ENCODE data around the gene GPR155.
"Not testable (repeated sequence)": the region's sequence is repeated elsewhere in the genome, so short reads cannot be mapped to it uniquely, and the experiment has no call there.

Gene GPR155

DNA sequence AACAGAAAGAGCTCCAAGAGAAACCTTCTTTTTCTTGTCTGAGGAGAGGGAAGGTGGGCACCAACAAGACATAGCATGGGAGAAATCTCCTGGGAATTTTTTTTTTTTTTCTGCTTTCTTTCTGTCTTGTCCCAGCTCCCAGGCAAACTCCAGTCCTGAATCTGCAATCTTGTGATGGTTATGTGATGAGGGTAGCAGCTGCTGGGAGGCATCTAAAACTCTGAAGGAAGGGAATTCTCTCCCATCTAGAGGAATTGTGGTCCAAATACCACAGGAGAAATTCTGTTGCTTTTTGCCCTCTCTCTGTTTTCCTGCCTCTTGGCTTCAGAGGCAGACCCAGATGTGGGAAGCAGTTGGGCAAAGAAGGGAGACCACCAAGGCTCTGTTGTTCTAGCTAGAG is 74.6 kb downstream of the GPR155 start:
- H3K4me3 ChIP-seq (ENCODE audit: low read depth, low read length), result no peak overlapping the region
- no peak for DNase-seq (ENCODE audit: low read depth)
- TF ChIP-seq, protein P1, sequence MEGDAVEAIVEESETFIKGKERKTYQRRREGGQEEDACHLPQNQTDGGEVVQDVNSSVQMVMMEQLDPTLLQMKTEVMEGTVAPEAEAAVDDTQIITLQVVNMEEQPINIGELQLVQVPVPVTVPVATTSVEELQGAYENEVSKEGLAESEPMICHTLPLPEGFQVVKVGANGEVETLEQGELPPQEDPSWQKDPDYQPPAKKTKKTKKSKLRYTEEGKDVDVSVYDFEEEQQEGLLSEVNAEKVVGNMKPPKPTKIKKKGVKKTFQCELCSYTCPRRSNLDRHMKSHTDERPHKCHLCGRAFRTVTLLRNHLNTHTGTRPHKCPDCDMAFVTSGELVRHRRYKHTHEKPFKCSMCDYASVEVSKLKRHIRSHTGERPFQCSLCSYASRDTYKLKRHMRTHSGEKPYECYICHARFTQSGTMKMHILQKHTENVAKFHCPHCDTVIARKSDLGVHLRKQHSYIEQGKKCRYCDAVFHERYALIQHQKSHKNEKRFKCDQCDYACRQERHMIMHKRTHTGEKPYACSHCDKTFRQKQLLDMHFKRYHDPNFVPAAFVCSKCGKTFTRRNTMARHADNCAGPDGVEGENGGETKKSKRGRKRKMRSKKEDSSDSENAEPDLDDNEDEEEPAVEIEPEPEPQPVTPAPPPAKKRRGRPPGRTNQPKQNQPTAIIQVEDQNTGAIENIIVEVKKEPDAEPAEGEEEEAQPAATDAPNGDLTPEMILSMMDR (IDR thresholded peaks at IDR 0.05; ENCODE audit: low read depth, low read length, missing control alignments), result no peak

DNA sequence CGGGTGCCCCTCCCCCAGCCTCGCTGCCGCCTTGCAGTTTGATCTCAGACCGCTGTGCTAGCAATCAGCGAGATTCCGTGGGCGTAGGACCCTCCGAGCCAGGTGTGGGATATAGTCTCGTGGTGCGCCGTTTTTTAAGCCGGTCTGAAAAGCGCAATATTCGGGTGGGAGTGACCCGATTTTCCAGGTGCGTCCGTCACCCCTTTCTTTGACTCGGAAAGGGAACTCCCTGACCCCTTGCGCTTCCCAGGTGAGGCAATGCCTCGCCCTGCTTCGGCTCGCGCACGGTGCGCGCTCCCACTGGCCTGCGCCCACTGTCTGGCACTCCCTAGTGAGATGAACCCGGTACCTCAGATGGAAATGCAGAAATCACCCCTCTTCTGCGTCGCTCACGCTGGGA is 76.8 kb downstream of the GPR155 start:
- not testable (repeated sequence) for DNase-seq (ENCODE audit: low read depth); H3K4me3 ChIP-seq (ENCODE audit: low read depth, low read length)

DNA sequence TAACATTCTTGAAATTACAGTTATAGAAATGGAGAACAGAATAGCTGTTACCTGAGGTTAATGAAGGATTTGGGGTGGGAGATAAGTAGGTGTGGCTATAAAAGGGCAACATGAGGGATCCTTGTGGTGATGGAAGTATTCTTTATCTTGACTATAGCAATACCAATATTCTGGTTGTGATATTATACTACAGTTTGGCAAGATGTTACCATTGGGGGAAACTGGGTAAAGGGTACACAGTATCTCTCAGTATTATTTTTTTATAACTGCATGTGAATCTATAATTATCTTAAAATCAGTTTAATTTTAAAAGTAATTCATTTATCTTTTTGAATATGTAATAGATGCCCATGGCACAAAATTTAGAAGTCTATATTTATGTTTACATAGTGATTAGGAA is 83.2 kb downstream of the GPR155 start:
- TF ChIP-seq, protein P1 (IDR thresholded peaks at IDR 0.05; ENCODE audit: low read depth, low read length, missing control alignments), result no peak
- H3K4me3 ChIP-seq (ENCODE audit: low read depth, low read length), result no peak overlapping the region
- no peak for DNase-seq (ENCODE audit: low read depth)

DNA sequence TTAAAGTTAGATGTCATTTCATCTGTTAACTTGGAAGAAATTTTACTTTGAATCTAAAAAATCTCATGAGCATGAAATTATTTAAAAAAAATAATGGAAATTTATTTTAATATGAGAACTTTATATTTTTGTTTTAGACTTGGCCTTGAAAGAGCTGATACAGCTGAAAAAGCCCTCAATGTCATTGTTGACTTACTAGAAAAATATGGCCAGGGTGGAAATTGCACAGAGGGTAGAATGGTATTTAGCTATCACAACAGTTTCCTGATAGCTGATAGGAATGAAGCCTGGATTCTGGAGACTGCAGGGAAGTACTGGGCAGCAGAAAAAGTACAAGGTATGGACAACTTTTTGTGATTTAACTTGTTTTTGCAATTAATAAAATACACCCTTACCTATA is 86.0 kb downstream of the GPR155 start:
- TF ChIP-seq, protein P1 (IDR thresholded peaks at IDR 0.05; ENCODE audit: low read depth, low read length, missing control alignments), result no peak
- H3K4me3 ChIP-seq (ENCODE audit: low read depth, low read length), result no peak overlapping the region

DNA sequence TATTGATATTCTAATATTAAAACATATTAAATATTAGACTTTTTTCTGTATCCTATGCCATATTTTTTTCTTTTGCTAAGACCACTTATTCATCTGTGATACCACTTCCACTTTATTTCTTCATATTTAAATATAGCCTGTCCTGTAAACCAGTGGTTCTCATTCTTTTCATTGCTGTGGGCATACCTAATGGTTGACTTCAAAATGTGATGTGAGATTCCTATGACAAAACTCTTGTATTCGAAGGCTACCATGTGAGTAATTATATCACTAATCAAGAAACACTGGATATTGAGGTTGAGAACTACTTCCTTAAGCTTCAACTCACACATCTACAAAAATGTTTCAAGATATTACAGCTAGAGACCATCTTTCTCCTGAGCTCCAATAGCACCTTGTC is 87.7 kb downstream of the GPR155 start:
- TF ChIP-seq, protein P1 (IDR thresholded peaks at IDR 0.05; ENCODE audit: low read depth, low read length, missing control alignments), result no peak
- H3K4me3 ChIP-seq (ENCODE audit: low read depth, low read length), result no peak overlapping the region
- no peak for DNase-seq (ENCODE audit: low read depth)

More for the DNA sequence above, 86.0 kb downstream of the GPR155 start:
- DNase-seq (ENCODE audit: low read depth), result no peak

DNA sequence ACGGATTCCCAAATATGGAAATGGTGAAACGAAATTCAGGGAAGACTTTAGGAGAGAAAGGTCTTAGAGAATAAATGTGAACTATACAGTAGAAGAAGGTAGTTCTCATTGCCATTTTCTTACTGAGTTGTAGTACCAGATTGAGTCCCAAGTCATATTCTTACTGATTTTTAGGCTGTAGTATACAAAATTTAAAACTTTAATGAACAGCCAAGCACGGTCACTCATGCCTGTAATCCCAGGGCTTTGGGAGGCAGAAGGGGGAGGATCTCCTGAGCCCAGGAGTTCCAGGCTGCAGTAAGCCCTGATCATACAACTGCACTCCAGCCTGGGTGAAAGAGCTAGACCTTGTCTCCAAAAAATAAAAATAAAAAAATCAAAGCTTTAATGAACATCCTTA is 89.1 kb downstream of the GPR155 start:
- TF ChIP-seq, protein P1 (IDR thresholded peaks at IDR 0.05; ENCODE audit: low read depth, low read length, missing control alignments), result no peak
- no peak overlapping the region for H3K4me3 ChIP-seq (ENCODE audit: low read depth, low read length)
- DNase-seq (ENCODE audit: low read depth), result no peak

DNA sequence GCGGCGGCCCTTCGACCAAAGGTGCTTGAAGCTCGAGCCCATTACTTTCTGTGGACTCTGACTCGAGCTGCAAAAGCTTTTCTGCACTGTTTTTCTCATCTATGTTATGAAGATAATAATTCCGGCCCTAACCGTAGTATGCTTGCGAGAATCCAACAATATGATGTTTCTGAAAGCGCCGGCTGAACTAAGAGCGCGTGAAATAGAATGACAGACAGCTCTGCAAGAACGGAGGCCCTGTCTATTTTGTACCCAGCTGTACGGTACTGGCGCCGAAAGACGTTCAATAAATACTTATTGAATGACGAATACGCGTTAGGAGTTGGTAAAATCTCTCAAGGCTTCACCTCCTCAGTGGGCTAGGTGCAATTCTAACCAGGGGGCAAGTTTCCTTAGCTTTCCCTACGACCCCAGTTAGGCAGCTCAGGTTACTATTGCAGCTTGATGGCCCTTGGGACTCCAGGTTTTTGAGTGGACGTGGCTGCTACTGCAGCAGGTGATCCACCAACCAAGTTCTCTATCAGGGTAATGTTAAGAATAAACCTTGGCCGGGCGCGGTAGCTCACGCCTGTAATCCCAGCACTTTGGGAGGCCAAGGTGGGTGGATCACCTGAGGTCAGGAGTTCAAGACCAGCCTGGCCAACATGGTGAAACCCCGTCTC is 90.7 kb downstream of the GPR155 start:
- TF ChIP-seq, protein P1 (IDR thresholded peaks at IDR 0.05; ENCODE audit: low read depth, low read length, missing control alignments), result no peak
- H3K4me3 ChIP-seq (ENCODE audit: low read depth, low read length), result peak overlapping the region; percentile 95
- DNase-seq (ENCODE audit: low read depth), result no peak
